ENCODE measurements around the gene PSMD11. TPM values are rescaled to one million over a fixed set of nuclear protein-coding genes. Genes with fewer than 3 reads are reported as not detected.

Gene PSMD11
- total RNA-seq, 1 experiment from 2014 or later = 138 TPM

GRCh38 chr17:32461498-32461852 is 17.2 kb downstream of the PSMD11 start:
- in situ Hi-C loops (cut with HindIII; ENCODE audit: low pct_unique_long_range_greater_than_20kb, low sequenced_read_pairs) = no loop called here
- DNase-seq (ENCODE audit: low read depth) = no peak

DNA sequence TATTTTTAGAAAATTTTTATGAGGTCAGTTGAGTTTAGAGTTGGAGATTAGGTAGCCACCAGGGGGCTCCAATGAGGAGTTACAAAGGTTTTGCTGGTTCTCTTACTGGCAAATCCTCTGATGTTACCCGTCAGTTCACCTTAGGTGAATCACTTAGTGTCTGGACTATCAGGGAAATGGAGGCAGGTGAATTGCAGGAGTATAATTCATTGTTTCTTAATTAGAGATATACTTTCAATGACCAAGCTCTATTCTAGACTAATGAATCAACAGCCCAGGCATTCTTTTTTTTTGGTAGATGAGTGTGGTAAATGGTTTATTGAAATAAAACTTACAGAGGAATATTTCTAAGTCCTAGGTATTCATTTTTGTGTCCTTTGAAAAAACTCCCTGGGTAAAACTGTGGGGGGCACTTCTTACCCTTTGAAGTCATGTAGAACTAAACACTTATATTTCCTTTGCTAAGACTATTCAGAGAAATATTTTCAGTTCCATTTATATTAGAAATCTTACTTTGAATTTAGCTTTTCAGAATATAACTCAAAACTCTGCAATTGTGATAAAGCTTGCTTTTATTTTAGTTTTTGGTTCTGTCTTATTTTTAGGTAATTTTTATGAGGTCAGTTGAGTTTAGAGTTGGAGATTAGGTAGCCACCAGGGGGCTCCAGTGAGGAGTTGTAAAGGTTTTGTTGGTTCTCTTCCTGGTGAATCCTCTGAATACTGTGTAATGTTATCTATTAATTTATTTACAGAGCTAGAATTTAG is 17.7 kb downstream of the PSMD11 start:
- in situ Hi-C loops (cut with HindIII; ENCODE audit: low pct_unique_long_range_greater_than_20kb, low sequenced_read_pairs) = no loop called here
- DNase-seq (ENCODE audit: low read depth) = peak; percentile 50

- in situ Hi-C loops (cut with HindIII; ENCODE audit: low pct_unique_long_range_greater_than_20kb, low sequenced_read_pairs) = no loop called here
- no peak for DNase-seq (ENCODE audit: low read depth)
These were observed 19.0 kb downstream of the PSMD11 start for GRCh38 chr17:32463304-32463703.

DNA sequence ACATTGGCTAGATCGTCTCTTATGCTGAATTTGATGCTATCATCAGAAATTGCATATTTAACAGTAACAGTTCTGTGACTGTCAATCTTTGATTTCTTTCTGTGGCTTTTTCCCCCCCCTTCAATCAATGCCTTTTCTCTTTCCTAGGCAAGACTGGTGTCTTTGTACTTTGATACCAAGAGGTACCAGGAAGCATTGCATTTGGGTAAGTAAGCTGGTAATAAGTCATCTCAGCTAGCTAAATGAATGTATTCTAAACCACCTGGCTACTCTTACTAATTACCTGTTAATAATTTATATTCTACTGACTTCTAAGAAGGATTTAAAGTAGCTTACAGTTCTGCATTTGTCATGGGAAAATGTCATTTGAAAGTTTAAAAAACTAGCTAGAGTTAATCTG is 20.1 kb downstream of the PSMD11 start:
- no peak for DNase-seq (ENCODE audit: low read depth)
- in situ Hi-C loops (cut with HindIII; ENCODE audit: low pct_unique_long_range_greater_than_20kb, low sequenced_read_pairs) = no loop called here

DNA sequence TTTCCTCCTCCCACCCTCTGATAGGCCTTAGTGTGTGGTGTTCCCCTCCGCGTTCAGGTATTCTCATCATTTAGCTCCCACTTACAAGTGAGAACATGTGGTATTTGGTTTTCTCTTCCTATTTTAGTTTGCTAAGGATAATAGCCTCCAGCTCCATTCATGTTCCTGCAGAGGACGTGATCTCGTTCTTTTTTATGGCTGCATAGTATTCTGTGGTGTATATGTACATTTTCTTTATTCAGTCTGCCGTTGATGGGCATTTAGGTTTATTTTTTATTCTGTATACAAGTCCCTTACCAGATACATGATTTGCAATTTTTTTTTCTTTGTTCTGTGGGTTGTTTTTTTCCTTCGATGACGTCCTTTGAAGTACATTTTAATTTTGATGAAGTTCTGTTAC is 23.6 kb downstream of the PSMD11 start:
- no peak for DNase-seq (ENCODE audit: low read depth)
- in situ Hi-C loops (cut with HindIII; ENCODE audit: low pct_unique_long_range_greater_than_20kb, low sequenced_read_pairs) = no loop called here

- in situ Hi-C loops (cut with HindIII; ENCODE audit: low pct_unique_long_range_greater_than_20kb, low sequenced_read_pairs) = no loop called here
- DNase-seq (ENCODE audit: low read depth) = no peak
These were observed 26.3 kb downstream of the PSMD11 start for GRCh38 chr17:32470405-32471167.

- in situ Hi-C loops (cut with HindIII; ENCODE audit: low pct_unique_long_range_greater_than_20kb, low sequenced_read_pairs) = no loop called here
- no peak for DNase-seq (ENCODE audit: low read depth)
These were observed 27.3 kb downstream of the PSMD11 start for GRCh38 chr17:32471652-32472051.

- in situ Hi-C loops (cut with HindIII; ENCODE audit: low pct_unique_long_range_greater_than_20kb, low sequenced_read_pairs) = no loop called here
- DNase-seq (ENCODE audit: low read depth) = no peak
These were observed 30.9 kb downstream of the PSMD11 start for GRCh38 chr17:32475258-32475657.

DNA sequence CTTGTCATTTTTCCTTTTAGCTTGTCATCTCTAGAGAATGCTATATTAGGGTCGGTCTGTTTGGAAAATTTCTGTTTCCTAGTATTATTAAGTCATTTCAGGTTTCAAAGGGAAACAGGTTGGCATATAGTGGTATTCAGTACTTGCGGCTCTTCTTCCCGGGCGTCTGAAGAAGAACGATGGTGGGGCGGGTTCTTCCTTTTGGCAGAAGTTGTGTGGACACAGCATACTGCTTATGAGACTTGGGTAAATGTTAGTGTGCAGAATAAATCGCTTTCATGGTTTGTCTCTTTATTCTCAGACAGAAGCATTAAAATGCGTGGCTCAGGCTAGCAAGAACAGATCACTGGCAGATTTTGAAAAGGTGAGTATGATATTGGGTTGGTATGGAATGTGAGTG is 32.9 kb downstream of the PSMD11 start:
- in situ Hi-C loops (cut with HindIII; ENCODE audit: low pct_unique_long_range_greater_than_20kb, low sequenced_read_pairs) = no loop called here

GRCh38 chr17:32479074-32479617 is 34.8 kb downstream of the PSMD11 start:
- no peak for DNase-seq (ENCODE audit: low read depth)
- in situ Hi-C loops (cut with HindIII; ENCODE audit: low pct_unique_long_range_greater_than_20kb, low sequenced_read_pairs) = no loop called here

More for the DNA sequence above, 32.9 kb downstream of the PSMD11 start:
- DNase-seq (ENCODE audit: low read depth) = no peak

DNA sequence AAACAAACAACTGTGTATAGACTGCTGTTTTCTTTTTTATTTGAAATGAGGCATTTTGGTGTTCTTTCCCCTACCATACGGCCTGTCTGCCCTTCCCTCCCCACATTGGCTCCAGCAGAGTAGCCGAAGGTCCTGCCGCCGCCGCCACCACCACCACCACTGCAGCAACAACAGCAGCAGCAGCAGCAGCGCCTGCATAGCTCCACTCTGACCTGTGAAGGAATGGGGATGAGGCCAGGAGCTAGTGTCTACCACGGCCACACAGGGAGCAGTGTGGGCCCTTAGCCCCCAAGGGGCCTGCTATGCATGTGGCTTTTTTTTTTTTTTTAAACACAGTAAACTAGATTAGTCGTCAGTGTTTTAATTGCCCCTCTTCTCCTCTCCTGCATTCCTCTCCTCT is 36.9 kb downstream of the PSMD11 start:
- in situ Hi-C loops (cut with HindIII; ENCODE audit: low pct_unique_long_range_greater_than_20kb, low sequenced_read_pairs) = no loop called here
- DNase-seq (ENCODE audit: low read depth) = no peak

DNA sequence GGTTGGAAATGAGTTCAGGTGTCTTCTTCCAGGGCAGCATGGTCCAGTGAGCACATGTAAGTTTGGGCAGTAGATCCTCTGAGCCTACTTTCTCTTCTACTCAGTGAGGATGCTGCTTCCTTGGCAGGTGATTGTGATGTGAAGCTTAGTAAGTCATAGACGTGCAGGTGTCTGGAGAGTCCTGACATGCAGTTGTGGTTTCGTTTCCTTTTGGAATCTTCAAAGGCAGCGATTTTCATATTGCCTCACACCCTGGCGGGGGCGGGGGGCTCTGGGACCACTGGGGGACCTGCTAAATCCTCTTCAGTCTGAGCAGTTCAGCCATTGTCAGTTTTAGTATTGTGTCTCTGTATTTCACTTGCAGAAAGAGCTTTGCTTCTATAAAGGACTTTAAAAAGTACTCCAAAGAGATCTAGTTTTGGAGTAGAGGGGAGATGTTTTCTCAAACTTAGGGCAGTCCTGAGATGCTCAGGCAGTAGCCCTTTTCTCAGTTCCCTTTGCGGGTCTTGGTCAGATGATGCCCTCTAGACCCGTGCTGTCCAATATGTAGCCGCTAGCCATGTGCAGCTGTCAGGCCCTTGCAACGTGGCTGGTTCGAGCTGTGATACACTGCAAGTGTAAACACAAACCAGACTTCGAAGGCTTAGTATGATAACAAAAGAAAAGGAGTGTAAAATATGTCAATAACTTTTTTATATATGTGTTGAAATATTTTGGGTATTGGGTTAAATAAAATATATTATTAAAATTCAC is 38.4 kb downstream of the PSMD11 start:
- no peak for DNase-seq (ENCODE audit: low read depth)
- in situ Hi-C loops (cut with HindIII; ENCODE audit: low pct_unique_long_range_greater_than_20kb, low sequenced_read_pairs) = no loop called here

DNA sequence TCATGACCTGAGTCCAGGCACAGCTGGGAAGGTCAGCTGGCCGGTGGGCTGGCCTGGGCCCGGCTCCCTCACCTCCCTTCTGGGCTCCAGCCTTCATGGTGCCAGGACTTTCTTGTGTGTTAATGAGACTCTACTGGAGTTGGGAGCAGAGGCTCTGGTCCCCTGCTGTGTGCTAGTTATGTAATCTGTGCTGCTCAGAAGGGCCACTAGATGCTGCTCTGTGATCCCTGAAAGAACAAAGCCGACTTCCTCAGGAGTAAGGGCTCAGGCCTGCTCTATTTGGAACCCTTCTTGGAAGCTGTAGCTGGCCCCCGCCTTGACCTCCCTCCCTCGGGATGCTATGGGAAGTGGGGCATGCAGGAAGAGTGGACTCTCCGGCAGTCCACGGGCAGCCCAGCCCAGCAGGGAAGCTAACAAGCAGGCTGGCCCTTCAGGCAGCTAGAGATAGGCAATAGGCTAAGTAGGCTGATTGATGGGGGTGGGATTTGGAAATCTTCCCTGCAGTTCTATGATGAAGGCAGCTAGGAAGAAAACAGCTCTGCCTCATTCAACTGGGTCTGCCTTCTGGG is 39.2 kb downstream of the PSMD11 start:
- in situ Hi-C loops (cut with HindIII; ENCODE audit: low pct_unique_long_range_greater_than_20kb, low sequenced_read_pairs) = no loop called here
- DNase-seq (ENCODE audit: low read depth) = peak; percentile 62

DNA sequence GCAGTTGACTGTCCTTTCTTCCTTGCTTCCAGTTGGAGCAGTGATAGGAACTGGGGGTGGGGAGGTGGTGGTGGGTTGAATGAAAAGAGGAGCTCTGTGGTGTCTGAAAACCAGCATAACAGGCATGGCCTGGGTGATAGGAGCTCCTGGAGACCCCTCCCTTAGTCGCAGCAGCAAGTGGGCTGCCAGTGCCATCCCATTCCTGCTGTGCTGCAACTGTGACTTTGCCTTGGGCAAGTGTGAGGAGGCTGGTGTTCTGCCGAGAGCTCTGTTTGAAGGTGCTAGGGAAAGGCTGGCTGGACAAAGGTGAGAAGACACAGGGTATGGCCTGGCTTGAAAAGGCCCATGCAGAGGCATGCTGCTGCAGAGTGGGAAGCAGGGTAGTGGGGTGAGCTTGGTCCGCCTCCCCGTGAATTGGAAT is 39.7 kb downstream of the PSMD11 start:
- no peak for DNase-seq (ENCODE audit: low read depth)
- in situ Hi-C loops (cut with HindIII; ENCODE audit: low pct_unique_long_range_greater_than_20kb, low sequenced_read_pairs) = no loop called here

- in situ Hi-C loops (cut with HindIII; ENCODE audit: low pct_unique_long_range_greater_than_20kb, low sequenced_read_pairs) = no loop called here
- DNase-seq (ENCODE audit: low read depth) = no peak
These were observed 40.3 kb downstream of the PSMD11 start for GRCh38 chr17:32484628-32485027.

DNA sequence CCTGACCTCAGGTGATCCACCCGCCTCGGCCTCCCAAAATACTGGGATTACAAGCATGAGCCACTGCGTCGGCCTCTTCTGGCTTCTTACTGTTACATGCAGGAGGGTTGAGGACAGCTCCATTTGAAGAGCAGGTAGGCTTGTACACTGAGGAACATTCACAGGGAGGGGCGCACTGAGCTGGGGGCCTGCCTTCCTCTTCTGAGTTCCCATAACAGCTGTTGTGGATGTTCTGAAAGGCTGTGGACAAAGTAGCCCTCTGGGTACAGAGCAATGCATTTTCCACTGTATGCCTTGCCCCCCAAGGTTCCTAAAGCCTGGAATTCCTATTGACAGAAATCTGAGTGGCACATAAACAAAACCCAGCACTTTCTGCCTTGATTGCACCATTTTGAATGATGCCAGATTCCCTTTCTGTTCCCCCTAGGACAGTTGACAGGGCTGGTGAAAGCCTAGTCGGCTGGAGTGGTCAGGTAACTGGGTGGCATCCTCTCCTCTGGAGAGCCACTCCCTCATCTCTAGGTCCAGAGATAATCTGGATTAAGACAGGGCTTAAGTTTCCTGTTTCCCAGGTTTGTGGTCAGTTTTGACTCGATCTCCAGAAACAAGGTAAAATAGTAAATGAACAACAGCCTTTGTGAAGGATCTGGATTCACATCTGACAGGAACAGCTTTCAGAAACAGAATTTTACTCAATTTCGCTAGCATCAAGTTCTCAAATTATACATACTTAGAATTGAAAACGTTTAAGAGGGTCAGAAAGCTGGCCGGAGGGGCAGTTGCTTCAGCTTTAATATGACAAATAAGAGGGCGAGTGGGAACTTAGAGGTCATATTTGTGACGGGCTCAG is 41.2 kb downstream of the PSMD11 start:
- no peak for DNase-seq (ENCODE audit: low read depth)
- in situ Hi-C loops (cut with HindIII; ENCODE audit: low pct_unique_long_range_greater_than_20kb, low sequenced_read_pairs) = no loop called here

GRCh38 chr17:32486111-32486700 is 41.9 kb downstream of the PSMD11 start:
- DNase-seq (ENCODE audit: low read depth) = peak; percentile 80
- in situ Hi-C loops (cut with HindIII; ENCODE audit: low pct_unique_long_range_greater_than_20kb, low sequenced_read_pairs) = no loop called here
